Right lung (tissue), 10 donors: ENCODE results near the gene CHPT1. TPM values are rescaled to one million over a fixed set of nuclear protein-coding genes. Genes with fewer than 3 reads are reported as not detected.
"Not testable (repeated sequence)": the region's sequence is repeated elsewhere in the genome, so short reads cannot be mapped to it uniquely, and the experiment has no call there.

Experiments used
- DNase-seq, 2 donors: peaks; one replicate each; pipeline ENCODE4 v3.0.0-alpha.2; 2013
- long read RNA-seq, 8 donors: transcript quantifications; one replicate each; lab custom pipeline, GENCODE V29; 2026
- polyA plus RNA-seq, 5 donors: library from polyadenylated mRNA; unstranded; fragments of 120-200 nt; gene quantifications; one replicate each; pipeline versions ENCODE4 v1.2.1 to v1.2.3, GENCODE V29; 2013; ENCODE audit warnings: inconsistent platforms in 1 of 5, low replicate concordance in 1 of 5; ENCODE audit not compliant: insufficient read length in 5 of 5, insufficient read depth in 1 of 5

The CHPT1 gene
- polyA plus RNA-seq: 10 to 100 TPM; 26.3 to 29.7 (median 28.6) TPM
- long read RNA-seq, donor 1, transcript CHPT1-201 (9 exons, 1,585 nt): major isoform, 12 of 14 reads
- long read RNA-seq, donor 1, partial matches to known transcripts: 0 of 14 reads
- long read RNA-seq, donor 1, other reads (novel, unspliced or antisense): 0 of 14 reads
- long read RNA-seq, donor 2, transcript CHPT1-201 (9 exons, 1,585 nt): major isoform, 5 of 6 reads
- long read RNA-seq, donor 2, partial matches to known transcripts: 0 of 6 reads
- long read RNA-seq, donor 2, other reads (novel, unspliced or antisense): 0 of 6 reads
- long read RNA-seq, donor 3, transcript CHPT1-201 (9 exons, 1,585 nt): major isoform, 7 of 8 reads
- long read RNA-seq, donor 3, partial matches to known transcripts: 0 of 8 reads
- long read RNA-seq, donor 3, other reads (novel, unspliced or antisense): 0 of 8 reads
- long read RNA-seq, donor 4, partial matches to known transcripts: 9 of 11 reads
- long read RNA-seq, donor 4, other reads (novel, unspliced or antisense): 0 of 11 reads
- long read RNA-seq, donor 5, transcript CHPT1-201 (9 exons, 1,585 nt): major isoform, 12 of 13 reads
- long read RNA-seq, donor 5, partial matches to known transcripts: 0 of 13 reads
- long read RNA-seq, donor 5, other reads (novel, unspliced or antisense): 0 of 13 reads
- long read RNA-seq, donor 6, transcript CHPT1-201 (9 exons, 1,585 nt): major isoform, 11 of 31 reads
- long read RNA-seq, donor 6, partial matches to known transcripts: 17 of 31 reads
- long read RNA-seq, donor 6, other reads (novel, unspliced or antisense): 0 of 31 reads
- long read RNA-seq, donor 7, transcript CHPT1-201 (9 exons, 1,585 nt): major isoform, 8 of 8 reads
- long read RNA-seq, donor 7, partial matches to known transcripts: 0 of 8 reads
- long read RNA-seq, donor 7, other reads (novel, unspliced or antisense): 0 of 8 reads
- long read RNA-seq, donor 8, partial matches to known transcripts: 0 of 3 reads
- long read RNA-seq, donor 8, other reads (novel, unspliced or antisense): 0 of 3 reads

DNA sequence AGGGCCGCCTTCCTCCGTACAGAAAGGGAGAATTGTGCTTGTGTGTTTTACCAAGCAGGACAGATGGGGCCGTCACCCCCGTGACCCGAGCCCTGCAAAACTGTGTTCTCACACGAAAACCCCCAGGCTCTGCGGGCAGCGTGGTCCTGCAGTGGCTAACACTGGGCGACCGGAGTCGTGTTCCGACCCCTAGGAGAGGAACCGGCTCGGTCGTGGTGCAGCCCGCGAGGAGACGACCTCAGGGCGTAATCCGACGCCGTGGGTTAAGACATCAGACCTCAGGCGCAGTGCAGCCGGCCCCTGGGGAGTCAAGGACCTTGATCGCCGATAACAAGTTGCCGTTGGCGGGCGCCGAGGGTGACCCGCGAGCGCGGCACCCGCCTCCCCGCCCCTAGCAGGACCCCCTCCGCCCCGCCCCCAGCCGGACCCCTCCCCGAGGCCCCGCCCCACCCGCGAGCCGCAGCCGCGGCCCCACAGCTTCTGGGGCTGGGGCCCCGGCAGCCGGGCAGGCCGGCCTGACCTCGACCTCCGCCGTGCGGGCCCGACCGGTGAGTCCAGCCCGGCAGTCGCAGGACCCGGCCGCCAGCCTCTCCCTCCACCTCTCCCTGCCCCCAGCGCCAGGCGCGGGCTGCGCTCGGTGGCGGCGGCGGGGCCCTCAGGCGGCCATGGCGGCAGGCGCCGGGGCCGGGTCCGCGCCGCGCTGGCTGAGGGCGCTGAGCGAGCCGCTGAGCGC is at the start of gene CHPT1:
TSS of gene CHPT1 (plus strand) at position 444 of the 733 bp plus-strand sequence. CDS start at position 666, 222 bp downstream.
- DNase-seq: peak; percentile 34 to 42

DNA sequence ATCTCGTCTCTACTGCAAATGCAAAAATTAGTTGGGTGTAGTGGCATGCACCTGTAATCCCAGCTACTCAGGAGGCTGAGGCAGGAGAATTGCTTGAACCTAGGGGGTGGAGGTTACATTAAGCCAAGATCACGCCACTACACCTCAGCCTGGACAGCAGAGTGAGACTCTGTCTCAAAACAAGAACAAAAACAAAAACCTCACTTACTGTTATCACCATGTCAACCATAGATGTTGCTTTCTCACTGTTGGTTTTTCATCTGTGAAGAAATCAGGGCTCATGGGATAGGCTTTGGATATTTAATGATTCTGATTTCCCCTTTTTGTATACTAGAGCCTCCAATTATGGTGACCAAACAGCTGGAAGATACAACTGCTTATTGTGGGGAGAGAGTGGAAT is 49.7 kb upstream of the CHPT1 start:
- DNase-seq: no peak

DNA sequence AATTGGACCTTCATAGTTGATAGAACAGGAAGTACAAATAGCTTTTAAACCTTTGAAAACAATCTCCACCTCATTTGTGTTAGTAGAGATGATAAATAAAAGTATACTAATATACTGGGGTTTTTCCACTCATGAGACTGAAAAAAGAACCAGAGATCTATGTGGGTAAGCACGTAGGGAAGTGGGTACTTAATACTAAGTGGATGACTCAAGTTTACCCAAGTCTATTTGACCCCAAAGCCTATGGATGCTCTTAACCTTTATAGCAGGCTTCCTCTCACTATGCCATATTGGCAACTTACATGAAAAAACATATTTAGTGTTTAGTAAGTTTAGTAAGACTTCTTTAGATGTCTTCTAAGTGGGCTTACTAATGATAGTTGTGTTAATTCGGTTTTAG is 49.2 kb upstream of the CHPT1 start:
- DNase-seq: no peak

DNA sequence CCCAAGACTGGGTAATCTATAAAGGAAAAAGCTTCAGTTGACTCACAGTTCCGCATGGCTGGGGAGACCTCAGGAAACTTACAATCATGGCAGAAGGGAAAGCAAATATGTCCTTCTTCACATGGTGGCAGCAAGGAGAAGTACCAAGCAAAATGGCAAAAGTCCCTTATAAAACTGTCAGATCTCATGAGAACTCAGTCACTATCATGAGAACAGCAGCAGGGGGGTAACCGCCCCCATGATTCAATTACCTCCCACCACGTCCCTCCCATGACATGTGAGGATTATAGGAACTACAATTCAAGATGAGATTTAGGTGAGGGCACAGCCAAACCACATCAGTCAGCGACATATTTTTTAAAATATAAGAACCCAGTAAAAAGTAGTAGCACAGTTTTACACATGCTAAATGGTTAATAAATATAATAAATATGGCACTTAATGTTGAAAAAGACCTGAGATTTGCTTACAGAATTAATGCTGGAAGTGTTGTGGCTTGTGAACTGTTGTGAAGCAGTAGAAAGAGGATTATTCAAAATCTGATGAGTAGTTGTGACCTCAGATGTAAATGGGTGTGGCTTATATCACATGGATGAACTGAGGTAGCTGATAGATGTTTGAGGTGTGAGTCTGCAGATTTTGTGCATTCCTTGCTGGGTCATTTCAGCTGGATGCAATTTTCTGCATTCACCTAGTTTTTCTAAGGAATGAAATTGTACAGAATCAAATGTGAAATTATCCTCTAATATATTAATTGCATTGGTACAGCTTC is 46.9 kb upstream of the CHPT1 start:
- no peak for DNase-seq

DNA sequence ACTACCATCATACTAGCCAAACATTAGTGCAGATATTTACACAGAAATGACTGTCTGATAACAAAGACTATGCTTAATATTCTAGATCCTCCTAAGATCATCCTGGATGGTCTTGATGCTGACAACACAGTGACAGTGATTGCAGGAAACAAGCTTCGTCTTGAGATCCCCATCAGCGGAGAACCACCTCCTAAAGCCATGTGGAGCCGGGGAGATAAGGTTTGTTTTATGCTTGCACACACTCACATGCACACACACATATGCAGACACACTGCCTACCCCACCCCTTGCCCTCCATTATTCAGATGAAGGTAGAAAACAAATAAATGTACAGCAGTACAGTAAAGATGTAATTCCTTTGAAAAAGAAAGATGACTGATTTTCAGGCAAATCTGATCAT is 44.4 kb upstream of the CHPT1 start:
- DNase-seq: no peak

DNA sequence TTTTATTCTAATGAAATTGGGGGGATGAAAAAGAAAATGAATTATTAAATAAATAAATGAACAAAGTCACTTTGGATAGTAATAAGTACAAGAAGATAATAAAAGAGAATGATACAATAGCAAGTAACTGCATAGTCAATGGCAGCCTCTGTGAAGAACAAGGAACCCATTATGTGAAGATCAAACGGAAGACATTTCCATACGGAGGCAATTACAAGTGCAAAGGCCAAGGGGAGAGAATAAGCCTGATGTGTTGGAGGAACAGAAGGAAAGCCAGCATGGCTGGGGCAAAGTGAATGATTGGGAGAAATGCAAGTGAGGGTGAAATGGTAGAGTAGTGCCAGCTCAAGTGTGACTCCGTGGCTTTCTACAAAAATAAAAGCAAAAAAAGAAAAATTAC is 43.9 kb upstream of the CHPT1 start:
- DNase-seq: no peak

DNA sequence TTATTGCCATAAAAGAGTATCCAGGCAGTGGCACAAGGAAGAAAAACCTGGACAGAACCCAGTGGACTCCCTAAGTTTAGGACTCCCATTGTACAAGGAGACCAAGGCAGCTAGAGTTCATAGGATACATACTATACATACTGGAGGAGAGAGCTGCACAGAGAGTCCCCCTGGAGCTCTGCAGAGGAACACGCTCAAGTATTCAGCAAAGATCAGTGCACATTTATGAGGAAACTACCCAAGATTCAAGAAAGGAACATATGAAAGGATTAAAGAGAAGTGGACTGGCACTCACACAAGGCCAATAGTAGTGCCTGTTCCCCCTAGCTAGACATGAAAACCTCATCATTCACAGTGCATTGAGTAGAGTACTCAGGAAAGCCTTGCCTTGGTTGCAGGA is 43.0 kb upstream of the CHPT1 start:
- DNase-seq: no peak

DNA sequence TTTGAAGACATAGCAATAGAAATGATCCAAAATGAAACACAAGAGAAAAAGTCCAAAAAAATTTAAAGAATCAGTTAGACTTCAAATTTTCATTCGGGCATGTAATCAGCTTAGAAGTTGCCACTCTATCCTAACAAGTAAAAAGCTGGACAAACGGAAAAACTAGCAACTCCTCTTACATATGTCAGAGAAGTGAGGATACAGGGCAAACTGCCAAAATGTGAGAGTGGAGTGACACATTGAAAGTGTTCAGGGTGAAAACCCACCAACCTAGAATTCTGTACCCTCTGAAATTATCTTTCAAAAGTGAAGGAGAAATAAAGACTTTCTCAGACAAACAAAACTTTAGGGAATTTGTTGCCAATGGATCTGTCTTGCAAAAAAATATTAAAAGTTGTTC is 42.0 kb upstream of the CHPT1 start:
- no peak for DNase-seq

DNA sequence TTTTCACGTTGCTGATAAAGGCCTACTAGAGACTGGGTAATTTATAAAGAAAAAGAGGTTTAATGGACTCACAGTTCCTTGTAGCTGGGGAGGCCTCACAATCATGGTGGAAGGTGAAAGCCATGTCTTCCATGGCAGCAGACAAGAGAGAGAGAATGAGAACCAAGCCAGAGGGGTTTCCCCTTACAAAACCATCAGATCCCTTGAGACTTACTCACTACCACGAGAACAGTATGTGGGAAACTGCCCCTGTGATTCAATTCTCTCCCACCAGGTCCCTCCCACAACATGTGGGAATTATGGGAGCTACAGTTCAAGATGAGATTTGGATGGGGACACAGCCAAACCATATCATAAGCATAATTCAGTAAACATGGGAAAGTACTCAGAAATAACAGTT is 36.8 kb upstream of the CHPT1 start:
- not testable (repeated sequence) for DNase-seq

DNA sequence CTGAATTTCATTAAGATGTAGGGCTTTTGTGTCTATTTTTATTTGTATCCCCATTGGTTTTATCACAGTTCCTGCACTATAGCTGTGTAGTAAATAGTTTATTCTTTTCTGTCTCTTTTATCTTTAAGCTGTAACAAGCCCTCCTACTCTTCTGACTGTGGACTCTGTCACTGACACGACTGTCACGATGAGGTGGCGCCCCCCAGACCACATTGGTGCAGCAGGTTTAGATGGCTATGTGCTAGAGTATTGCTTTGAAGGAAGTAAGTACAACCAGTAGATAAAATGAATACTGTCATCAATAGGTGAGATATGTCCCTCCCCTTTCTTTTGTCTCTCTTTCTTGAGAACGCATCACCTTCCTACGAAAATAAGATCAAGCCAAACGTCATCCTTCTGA is 34.1 kb upstream of the CHPT1 start:
- DNase-seq: no peak

DNA sequence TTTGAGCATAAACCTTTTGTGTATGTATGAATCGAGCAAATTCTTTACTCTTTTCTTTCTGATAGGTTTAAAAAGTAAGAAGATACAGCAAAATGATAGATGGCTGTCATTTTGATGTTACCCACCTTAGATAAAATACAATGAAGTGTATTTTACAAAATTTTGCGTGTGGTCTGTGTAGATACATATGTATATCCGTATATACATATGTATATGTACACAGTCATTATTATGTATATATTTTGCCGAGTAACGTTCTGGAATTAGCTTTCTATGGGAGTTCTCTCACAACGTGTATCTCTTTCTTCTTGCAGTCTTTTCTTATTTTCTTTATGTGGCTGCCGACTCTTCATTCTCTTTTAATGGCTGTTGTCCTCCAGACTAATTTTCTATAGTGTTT is 32.4 kb upstream of the CHPT1 start:
- DNase-seq: no peak

DNA sequence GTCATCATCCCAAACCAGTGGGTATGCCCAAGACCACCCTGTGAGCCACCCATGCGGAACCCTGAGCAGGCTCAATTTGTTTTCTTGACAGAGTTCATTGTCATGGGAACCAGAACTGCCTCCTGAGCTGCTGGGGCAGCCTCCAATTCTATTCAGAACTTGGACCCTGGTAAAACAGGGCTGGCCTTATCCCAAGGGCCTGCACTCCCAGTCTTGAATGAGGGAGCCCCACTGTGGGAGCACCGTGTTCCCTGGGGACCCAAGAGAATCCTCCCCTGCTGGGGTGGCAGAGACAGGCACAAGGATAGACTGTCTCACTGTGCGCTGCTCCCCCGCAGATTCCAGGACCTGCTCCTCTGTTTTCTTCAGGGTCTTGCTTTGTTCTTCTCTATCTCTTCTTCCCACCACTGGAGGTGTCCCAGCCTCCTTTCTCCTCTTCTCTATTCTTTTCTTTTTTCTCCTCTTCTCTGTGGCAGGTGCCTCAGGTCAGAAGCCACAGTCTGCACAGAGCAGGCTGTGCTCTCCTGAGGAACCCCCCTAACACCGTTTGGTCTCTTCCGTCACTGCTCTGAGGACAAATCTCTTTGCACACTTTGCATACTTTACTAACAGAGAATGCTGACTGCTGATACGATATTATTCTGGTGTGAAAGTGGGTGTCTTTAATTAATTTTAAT is 31.2 kb upstream of the CHPT1 start:
- no peak for DNase-seq

DNA sequence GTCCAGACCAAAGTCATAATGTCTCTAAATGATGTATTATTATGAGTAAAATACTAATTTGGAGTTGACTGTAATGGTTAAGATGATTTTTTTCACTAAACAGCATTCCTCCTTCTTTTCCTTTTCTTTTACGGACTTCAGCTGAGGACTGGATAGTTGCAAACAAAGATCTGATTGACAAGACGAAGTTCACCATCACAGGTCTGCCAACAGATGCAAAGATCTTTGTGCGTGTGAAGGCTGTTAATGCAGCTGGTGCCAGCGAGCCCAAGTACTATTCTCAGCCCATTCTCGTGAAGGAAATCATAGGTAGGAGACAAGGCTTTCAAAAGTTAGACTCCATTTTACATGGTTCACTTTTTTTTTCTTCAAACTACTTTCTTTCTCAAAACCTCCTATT is 29.8 kb upstream of the CHPT1 start:
- no peak for DNase-seq

DNA sequence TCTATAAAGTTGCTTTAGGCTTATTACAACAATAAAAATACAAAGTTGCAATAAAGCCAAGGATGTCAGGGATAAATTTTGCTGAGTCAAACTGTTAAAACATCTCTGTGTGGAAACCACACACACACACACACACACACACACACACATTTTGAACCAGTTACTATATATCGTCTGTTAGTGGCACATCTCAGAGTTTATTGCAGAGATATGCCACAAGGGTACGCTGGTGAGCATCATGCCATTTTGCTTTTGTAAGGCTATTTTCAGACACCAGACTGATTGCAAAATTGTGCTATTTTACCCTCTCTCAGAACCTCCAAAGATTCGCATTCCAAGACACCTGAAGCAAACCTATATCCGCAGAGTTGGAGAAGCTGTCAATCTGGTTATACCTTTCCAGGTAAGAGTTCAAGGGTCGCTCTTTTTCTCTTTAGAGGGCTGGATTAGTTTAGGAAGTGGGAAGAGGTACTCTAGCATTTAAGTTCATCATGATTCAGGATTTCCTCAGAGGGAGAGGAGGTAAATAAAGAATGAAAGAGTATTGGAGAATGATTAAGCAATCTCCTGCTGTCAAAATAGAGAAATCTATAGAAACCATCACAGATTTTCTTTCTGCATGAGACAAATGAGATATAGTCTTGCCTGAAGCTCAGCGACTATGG is 27.3 kb upstream of the CHPT1 start:
- DNase-seq: peak in 1 of 2 donors; percentile 15

DNA sequence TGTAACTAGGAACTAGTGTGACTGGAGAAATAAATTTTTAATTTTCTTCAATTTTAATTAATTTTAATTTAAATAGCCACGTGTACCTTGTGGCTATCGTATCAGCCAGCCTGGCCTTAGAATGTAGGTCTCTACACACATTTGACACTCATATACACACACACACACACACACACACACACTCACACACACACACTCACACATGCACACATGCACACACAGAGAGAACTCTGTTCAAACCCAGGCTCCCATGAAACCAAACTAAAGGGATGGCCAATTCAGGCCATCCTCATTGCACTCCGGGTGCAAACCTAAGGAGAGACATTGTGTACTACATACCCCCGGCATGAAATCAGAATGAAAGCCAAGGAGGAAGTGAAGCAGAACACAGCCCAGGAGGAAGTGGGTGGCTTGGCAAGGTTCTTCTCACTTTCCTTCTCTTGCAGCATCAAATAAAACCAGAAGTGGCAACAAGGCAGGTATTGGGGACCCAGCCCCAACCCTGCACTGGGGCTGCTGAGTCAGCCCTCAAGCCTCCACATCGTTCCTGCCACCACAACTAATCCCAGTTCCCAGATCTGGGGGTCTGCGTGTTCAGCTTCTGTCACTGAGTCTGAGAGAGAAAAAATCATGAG is 26.2 kb upstream of the CHPT1 start:
- DNase-seq: no peak

DNA sequence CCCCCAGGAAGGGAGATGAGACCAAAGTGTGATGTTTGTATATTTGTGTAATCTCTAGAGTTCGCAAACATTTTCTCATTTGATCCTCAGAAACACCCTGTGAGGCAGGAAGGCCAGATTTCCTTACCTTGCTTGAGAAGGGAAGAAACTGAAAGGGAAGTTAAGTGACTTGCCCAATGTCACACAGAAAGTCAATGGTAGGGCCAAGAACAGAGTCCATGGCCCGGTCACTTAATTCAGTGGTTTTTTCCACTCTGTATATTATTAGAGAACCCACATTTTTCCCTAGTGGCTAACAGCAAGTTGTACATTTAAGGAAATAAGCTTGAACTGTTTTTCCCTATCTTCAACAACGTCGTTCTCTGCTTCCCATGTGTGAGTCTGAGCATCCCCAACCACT is 25.6 kb upstream of the CHPT1 start:
- no peak for DNase-seq

DNA sequence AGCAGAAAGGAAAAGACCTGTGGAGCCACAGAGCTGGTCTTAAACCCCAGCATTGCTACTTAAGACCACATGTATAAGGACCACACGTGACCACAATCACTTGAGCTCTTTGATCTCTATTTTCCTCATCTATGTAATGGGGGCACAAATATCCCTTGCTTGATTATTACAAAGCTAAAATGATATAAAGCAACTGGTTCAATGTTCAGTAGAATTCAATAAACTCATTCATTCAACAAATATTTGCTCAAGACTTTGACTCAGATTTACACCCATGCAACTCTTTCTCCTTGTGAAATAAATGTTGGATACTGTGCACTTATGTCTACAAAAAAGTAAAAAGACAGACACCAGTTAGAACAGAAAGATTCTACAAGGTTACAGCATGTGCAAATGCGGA is 21.9 kb upstream of the CHPT1 start:
- no peak for DNase-seq

DNA sequence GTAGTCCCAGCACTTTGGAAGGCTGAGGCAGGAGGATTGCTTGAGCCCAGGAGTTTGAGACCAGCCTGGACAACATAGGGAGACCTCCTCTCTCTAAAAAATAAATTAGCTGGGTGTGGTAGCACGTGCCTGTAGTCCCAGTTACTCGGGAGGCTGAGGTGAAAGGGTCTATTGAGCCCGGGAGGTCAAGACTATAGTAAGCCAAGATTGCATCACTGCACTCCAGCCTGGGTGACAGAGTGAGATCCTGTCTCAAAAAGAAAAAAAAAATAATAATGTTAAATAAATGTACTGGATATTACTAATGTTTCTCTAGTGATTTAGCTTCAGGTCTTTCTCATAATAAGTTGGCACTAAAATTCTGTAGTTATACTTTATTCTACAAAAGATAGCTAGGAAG is 20.9 kb upstream of the CHPT1 start:
- DNase-seq: not testable (repeated sequence)

DNA sequence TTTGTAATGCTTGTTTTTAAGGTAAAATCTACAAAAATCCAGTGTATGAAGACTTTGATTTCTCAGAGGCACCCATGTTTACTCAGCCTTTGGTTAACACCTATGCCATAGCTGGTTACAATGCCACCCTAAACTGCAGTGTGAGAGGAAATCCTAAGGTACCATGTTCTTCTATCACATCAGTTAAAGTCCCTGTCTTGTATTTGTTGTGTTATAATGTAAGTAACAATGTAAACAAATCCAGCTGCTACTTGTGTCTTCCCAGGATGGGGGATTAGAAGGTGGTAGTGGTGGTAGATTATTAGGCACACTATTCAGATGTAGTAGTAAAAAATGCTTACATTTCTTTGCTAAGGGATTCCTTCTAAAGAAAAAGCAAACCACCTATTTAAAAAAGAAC is 19.4 kb upstream of the CHPT1 start:
- DNase-seq: no peak
